Activated effector memory CD4-positive, alpha-beta T cell treated with anti-CD3 and anti-CD28 coated beads, Interleukin-2, amount 50 U/mL, for 16 hours (primary cell): Measurements from ENCODE around the gene FKBP9.
"Not testable (repeated sequence)": the region's sequence is repeated elsewhere in the genome, so short reads cannot be mapped to it uniquely, and the experiment has no call there.

Experiments
- DNase-seq: peaks from one replicate; pipeline ENCODE4 v3.0.0-alpha.2; 2020

The FKBP9 gene, protein sequence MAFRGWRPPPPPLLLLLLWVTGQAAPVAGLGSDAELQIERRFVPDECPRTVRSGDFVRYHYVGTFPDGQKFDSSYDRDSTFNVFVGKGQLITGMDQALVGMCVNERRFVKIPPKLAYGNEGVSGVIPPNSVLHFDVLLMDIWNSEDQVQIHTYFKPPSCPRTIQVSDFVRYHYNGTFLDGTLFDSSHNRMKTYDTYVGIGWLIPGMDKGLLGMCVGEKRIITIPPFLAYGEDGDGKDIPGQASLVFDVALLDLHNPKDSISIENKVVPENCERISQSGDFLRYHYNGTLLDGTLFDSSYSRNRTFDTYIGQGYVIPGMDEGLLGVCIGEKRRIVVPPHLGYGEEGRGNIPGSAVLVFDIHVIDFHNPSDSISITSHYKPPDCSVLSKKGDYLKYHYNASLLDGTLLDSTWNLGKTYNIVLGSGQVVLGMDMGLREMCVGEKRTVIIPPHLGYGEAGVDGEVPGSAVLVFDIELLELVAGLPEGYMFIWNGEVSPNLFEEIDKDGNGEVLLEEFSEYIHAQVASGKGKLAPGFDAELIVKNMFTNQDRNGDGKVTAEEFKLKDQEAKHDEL

DNA sequence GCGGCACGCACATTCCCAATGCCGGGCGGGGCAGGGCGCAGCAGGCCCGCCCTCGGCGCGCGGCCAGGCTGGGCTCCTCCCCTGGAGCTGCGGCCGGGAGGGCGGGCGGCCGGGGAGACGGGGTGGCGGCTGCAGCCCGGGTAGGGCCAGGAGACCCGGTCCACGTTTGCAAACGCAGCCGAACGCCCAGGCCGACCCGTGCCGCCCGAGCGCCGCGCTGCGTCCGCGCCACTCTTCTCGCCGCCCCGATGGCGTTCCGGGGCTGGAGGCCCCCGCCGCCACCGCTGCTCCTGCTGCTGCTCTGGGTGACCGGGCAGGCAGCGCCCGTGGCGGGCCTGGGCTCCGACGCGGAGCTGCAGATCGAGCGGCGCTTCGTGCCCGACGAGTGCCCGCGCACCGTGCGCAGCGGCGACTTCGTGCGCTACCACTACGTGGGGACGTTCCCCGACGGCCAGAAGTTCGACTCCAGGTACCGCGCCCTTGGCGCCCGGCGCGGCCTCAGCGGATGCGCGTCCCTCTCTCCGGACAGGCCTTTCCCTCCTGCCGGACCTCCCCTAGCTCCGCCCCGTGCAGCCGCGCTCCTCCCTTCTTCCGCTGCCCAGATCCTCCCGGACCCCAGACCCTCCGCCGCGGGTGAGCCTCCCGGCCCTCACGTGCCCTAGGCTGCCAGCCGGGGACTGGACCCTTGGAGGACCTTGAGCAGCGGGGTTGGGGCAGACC is at the start of gene FKBP9:
Gene FKBP9 (plus strand): TSS at position 115 of the 720 bp plus-strand sequence. CDS start 134 bp downstream, at position 249.
- no peak for DNase-seq

GRCh38 chr7:32910195-32910594 is 47.0 kb upstream of the FKBP9 start:
- no peak for DNase-seq

DNA sequence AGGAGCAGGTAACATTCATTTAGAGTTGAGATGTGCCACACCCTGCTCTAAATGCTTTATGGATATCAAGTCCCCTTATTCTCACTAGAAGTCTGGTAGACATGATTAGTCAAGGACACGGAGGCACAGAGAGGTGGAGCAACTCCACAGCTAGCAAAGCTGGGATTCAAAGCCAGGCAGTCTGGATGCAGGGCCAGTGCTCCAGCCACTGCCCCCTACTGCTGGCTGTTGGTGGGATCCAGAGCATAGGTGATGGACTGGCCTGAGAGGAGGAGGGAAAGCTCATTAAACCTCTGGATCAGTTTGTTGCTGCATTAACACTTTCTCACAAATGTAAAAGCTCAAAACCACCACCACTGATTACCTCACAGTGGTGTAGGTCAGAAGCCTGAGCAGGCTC is 43.1 kb upstream of the FKBP9 start:
- DNase-seq, result no peak

DNA sequence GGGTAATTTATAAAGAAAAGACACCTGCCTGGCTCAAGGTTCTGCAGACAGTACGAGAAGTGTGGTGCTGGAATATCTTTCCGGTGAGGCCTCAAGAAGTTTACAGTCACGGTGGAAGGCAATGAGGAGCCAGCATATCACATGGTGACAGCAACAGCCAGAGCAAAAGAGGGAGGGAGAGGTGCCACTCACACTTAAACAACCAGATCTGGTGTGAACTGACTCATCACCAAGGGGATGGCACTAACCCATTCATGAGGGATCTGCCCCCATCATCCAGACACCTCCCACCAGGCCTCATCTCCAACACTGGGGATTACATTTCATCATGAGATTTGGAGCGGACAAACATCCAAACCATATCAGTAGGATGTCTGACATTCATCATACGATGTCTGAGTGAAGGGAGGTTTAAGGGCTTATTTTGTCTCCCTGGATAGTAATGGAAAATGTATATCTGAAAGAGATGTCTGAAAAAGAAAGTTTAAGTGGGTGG is 42.2 kb upstream of the FKBP9 start:
- DNase-seq, result no peak

DNA sequence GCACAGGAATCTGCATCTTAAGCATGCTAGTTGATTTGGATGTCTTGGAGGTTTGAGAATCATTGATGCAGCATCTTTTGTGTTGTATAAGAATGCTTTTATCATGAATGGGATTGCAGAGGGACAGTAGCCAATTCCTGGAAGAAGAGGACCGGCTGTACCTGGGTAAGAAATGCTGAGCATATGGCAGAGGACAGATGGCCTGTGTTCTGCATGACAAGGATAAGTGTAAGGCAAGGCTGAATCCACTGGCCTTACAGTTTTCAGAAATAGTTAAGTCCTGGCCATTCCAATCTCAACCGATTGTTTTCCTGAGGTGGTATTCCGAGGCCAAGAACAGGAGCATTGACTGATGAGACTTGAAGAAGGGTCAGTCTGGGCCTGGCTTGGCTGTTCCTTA is 41.2 kb upstream of the FKBP9 start:
- DNase-seq, result no peak

- DNase-seq, result not testable (repeated sequence)
Observed at GRCh38 chr7:32916994-32917393, 40.2 kb upstream of the FKBP9 start.

- DNase-seq, result no peak
Observed at GRCh38 chr7:32921896-32922295, 35.3 kb upstream of the FKBP9 start.

GRCh38 chr7:32928785-32929298 is 28.4 kb upstream of the FKBP9 start:
- DNase-seq, result no peak

DNA sequence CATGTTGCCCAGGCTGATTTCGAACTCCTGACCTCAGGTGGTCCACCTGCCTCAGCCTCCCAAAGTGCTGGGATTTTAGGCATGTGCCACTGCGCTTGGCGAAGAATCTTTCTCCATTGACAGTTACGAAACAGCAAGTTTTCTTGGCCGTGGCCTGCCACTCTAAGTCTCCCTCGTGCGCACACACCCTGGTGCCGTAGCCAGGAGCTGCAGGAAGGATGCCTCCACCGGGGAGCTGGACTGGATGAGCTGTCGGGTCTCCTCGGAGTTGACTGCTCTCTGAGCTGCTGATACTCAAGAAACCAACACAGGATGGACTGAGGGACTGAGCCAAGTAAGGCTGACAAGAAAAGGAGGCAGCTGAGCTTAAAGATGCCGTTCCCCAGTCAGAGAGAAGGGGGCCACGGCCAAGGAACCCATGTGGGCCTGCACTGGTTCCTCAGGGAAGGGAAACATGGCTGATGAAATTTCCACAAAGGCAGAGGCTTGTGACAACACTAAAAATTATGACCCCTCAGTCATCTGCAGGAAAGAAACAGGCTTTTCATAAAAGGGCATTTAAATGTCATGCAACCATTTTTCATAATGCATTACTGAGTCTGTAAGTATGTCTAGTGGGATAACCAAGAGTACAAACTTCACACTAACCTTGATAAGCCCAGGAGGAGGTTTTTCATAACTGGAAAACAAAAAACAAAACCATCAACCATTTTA is 27.7 kb upstream of the FKBP9 start:
- DNase-seq, result no peak

- DNase-seq, result no peak
Observed at GRCh38 chr7:32930378-32930777, 26.9 kb upstream of the FKBP9 start.

DNA sequence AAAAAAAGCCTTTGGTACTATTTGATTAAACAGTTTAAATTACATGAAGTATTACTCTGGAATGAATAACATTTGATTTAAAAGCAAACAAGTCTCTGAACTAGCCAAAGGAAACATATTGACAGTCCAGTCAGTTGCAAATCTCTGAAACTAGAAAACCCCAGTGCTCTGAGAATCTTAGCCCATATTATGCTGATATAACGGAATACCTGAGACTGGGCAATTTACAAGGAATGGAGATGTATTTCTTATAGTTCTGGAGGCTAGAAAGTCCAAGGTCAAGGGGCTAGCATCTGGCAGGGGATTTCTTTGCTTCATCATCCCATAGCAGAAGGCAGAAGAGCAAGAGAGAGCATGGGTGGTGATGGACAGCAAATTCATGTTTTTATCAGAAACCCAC is 21.7 kb upstream of the FKBP9 start:
- DNase-seq, result no peak

DNA sequence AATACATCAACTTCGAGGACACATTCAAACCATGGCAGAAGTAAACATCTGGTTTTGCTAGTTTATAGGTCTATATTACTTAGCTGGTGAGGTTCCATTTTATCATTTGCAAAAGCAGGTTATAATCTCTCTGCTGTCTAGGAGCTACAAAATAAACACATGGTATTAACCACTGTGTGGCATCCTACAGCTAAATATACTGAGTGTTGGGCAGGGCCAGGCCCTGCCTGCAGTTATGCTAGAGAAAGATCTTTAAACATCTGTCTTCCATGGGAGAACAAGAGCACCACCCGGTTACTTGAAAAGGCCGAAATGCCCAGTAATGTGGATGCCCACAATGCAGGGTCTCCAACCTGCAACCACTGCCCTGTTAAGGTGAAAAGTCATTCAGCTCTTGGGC is 20.6 kb upstream of the FKBP9 start:
- DNase-seq, result no peak

GRCh38 chr7:32937344-32938174 is 19.7 kb upstream of the FKBP9 start:
- DNase-seq, result no peak

DNA sequence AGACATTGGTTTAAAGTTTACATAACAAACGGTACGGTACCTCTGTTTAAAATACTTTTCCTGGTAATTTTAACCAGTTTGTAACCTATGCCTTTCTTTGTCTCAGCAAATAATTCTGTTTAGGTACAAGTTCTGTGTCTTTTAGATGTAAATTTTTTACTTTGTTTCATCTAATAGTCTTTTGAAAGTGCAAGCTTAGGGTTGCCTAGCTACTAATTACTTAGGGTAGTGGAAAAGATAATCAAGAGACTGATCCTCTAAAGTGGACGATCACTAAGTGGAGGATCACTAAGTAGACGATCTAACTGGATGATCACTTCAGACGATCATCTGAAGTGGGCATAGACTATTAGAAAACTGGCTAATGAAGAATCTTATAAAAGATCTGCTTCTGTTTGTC is 16.1 kb upstream of the FKBP9 start:
- DNase-seq, result no peak

- no peak for DNase-seq
Observed at GRCh38 chr7:32941681-32942414, 15.4 kb upstream of the FKBP9 start.

DNA sequence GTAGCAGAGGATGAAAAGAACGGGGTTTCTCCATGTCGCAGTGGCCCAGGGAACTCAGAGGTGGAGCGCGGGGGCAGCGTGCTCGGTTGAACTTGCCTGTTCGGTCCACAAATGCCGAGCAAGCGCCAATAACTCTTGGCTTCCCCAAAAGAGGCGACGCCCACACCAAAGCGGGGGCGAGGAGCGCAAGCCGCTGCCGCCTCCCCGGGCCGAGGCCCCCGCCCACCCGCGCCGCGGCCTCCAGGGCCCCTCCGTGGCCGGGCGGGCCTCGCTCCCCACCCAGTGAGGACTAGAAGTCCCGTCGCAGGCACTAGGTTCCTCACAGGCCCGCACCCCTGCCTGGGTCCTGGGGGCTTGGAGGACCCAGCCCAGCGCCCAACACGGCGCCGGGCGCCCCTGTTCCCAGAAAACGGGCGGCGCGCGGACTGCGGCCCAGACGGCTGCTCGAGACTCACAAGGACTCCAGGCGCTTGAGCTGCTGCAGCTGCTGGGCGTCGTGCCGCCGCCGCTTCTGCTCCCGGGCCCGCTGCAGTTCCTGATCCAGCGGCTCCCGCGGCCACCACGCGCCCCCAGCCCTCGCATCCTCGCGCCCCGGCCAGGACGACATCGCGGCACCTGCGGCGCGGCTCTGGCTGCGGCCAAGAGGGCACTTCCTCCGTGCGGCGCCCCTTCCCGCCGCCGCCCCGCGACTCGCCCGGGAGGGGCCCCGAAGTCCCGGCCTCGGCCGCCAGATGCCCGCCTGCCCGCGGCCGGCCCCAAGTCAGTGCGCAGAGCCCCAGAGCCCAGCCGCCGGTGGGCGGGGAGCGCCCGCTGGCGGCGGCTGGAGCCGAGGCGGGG is 14.6 kb upstream of the FKBP9 start:
- DNase-seq, result peak; percentile 89

- no peak for DNase-seq
Observed at GRCh38 chr7:32943252-32944030, 13.8 kb upstream of the FKBP9 start.

DNA sequence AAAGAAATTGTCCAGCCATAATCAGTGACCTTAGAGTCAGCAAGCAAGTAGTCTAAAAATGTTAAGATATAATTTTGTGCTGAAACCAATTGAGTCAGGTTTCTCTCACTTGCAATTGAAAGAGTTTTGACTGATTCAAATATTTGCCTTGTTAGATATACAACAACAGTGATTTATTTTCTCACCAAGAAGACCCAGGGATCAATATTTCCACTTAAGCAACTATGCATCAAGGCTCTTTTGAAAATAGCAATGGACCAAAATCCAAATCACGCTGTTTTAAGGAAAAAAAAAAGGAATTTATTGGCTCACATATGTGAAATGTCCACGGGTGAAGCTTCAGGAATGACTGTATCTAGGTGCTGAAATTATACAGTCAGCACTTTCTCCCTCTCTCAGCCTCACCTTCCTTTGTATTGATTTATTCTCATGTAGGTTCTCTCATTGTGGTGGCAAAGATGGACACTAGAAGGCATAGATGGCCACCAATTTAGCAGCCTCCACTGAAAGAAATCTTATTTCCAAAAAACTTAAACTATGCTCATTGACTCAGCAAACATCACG is 9.7 kb upstream of the FKBP9 start:
- DNase-seq, result no peak

GRCh38 chr7:32948202-32948601 is 9.0 kb upstream of the FKBP9 start:
- DNase-seq, result no peak
